CD14-positive monocyte (primary cell): Measurements from ENCODE around the gene ANAPC7. TPM values are rescaled to one million over a fixed set of nuclear protein-coding genes. Genes with fewer than 3 reads are reported as not detected.

Experiments used
- DNase-seq, 3 donors: peaks; one replicate each; pipeline ENCODE4 v3.0.0-alpha.2; 2011 to 2022
- H2AFZ ChIP-seq: 2 replicates; pipeline ENCODE4 v1.6.0; 2012; ENCODE audit warnings: mild to moderate bottlenecking, low read depth, low read length, inconsistent platforms; ENCODE audit not compliant: insufficient read depth, poor library complexity, severe bottlenecking
- H3K27ac ChIP-seq, 2 donors: 1 replicate in 1 of 2; 2 replicates in 1 of 2; pipeline ENCODE4 v1.5.1; 2012 to 2013; ENCODE audit warnings: low read length in 2 of 2, control low read depth in 1 of 2, inconsistent platforms in 1 of 2, low read depth in 1 of 2, mild to moderate bottlenecking in 1 of 2
- H3K27me3 ChIP-seq, 2 donors: one replicate each; pipeline versions ENCODE4 v1.6.0 to v1.6.1; 2011 to 2013; ENCODE audit warnings: low read length in 2 of 2; ENCODE audit not compliant: control insufficient read depth in 2 of 2, insufficient read depth in 2 of 2
- H3K36me3 ChIP-seq, 2 donors: replicated peaks in 1 of 2; 1 replicate in 1 of 2; 2 replicates in 1 of 2; pipeline versions ENCODE4 v1.5.1 to v1.6.1; 2012 to 2013; ENCODE audit warnings: low read length in 2 of 2, control low read depth in 1 of 2, inconsistent platforms in 1 of 2, mild to moderate bottlenecking in 1 of 2; ENCODE audit not compliant: insufficient read depth in 2 of 2, control insufficient read depth in 1 of 2
- H3K4me1 ChIP-seq, 2 donors: 1 replicate in 1 of 2; 2 replicates in 1 of 2; pipeline versions ENCODE4 v1.5.1 to v1.6.1; 2012 to 2013; ENCODE audit warnings: low read length in 2 of 2, control low read depth in 1 of 2, inconsistent platforms in 1 of 2, mild to moderate bottlenecking in 1 of 2, moderate library complexity in 1 of 2; ENCODE audit not compliant: insufficient read depth in 2 of 2, control insufficient read depth in 1 of 2
- H3K4me2 ChIP-seq: replicated peaks from 2 replicates; pipeline ENCODE3; 2012; ENCODE audit warnings: low read length, moderate library complexity, mild to moderate bottlenecking; ENCODE audit not compliant: poor library complexity, severe bottlenecking; ENCODE audit errors: extremely low read depth
- H3K4me3 ChIP-seq, 3 experiments: fragments of 200-600 bp in 1 of 3; sonication (generic) in 1 of 3; replicated peaks in 1 of 3; 1 replicate in 2 of 3; 2 replicates in 1 of 3; pipeline ENCODE4 v1.5.1; 2011 to 2013; ENCODE audit warnings: low read length in 3 of 3, mild to moderate bottlenecking in 3 of 3, control low read depth in 2 of 3, low read depth in 2 of 3, inconsistent platforms in 1 of 3, moderate library complexity in 1 of 3
- H3K79me2 ChIP-seq: 2 replicates; pipeline ENCODE4 v1.6.0; 2012; ENCODE audit warnings: mild to moderate bottlenecking, control low read depth, inconsistent platforms, low read length, moderate library complexity; ENCODE audit not compliant: insufficient read depth
- H3K9ac ChIP-seq: 2 replicates; pipeline ENCODE4 v1.6.0; 2017; ENCODE audit warnings: low read length, mild to moderate bottlenecking; ENCODE audit not compliant: insufficient read depth, poor library complexity, severe bottlenecking
- H3K9me3 ChIP-seq, 2 donors: replicated peaks in 1 of 2; 1 replicate in 1 of 2; 2 replicates in 1 of 2; pipeline versions ENCODE4 v1.5.1 to v1.6.1; 2012 to 2013; ENCODE audit warnings: low read length in 2 of 2, control low read depth in 1 of 2; ENCODE audit not compliant: control insufficient read depth in 1 of 2, insufficient read depth in 1 of 2
- H4K20me1 ChIP-seq: 2 replicates; pipeline ENCODE4 v1.6.0; 2012; ENCODE audit warnings: mild to moderate bottlenecking, low read length, control low read depth, moderate library complexity; ENCODE audit not compliant: insufficient read depth
- H3K27ac Mint-ChIP-seq, 7 donors: one replicate each; pipeline ENCODE4 v1.8.0; 2020; ENCODE audit warnings: mild to moderate bottlenecking in 7 of 7, mixed read lengths in 7 of 7, moderate library complexity in 6 of 7, inconsistent platforms in 2 of 7
- H3K27me3 Mint-ChIP-seq, 3 donors: one replicate each; pipeline ENCODE4 v1.8.0; 2021 to 2022; ENCODE audit warnings: low read depth in 3 of 3, mild to moderate bottlenecking in 3 of 3, mixed read lengths in 3 of 3, moderate library complexity in 3 of 3, inconsistent platforms in 1 of 3
- H3K36me3 Mint-ChIP-seq, 2 donors: one replicate each; pipeline ENCODE4 v1.8.0; 2020; ENCODE audit warnings: mixed read lengths in 2 of 2, inconsistent platforms in 1 of 2, mild to moderate bottlenecking in 1 of 2
- H3K4me1 Mint-ChIP-seq: one replicate; pipeline ENCODE4 v1.8.0; 2020; ENCODE audit warnings: mild to moderate bottlenecking, mixed read lengths
- H3K4me3 Mint-ChIP-seq, 2 donors: one replicate each; pipeline ENCODE4 v1.8.0; 2020; ENCODE audit warnings: mild to moderate bottlenecking in 2 of 2, mixed read lengths in 2 of 2, moderate library complexity in 1 of 2
- H3K9me3 Mint-ChIP-seq, 7 donors: one replicate each; pipeline ENCODE4 v1.8.0; 2020 to 2022; ENCODE audit warnings: mixed read lengths in 7 of 7, mild to moderate bottlenecking in 6 of 7, moderate library complexity in 6 of 7, inconsistent platforms in 2 of 7
- WGBS: methylation state at CpG from one replicate; pipeline ENCODE4 v1.1.5; 2013; ENCODE audit warnings: missing lambda C conversion rate; ENCODE audit not compliant: insufficient coverage; 5-methylcytosine and 5-hydroxymethylcytosine counted together
- intact Hi-C, 2 donors: fragments of 100-400 bp; cut with micrococcal nuclease; formaldehyde crosslinking; loops; one replicate each; pipeline versions ENCODE4 v1.15.0 to v1.15.1; 2023
- polyA plus RNA-seq, 3 donors: library from polyadenylated mRNA; depleted of rRNA in 1 of 3; unstranded in 2 of 3; stranded (reverse) in 1 of 3; fragments of 300-500 nt in 2 of 3; fragments of >200 nt in 1 of 3; fragmentation: Illumina TruSeq in 2 of 3; gene quantifications; 1 replicate in 2 of 3; 2 replicates in 1 of 3; pipeline ENCODE4 v1.2.3, GENCODE V29; 2012 to 2021
- TF ChIP-seq, protein P1 (sequence below): fragments of 200-600 bp; IDR thresholded peaks from one replicate; pipeline ENCODE4 v1.8.0; 2022; ENCODE audit warnings: antibody characterized with exemption, mild to moderate bottlenecking

Gene ANAPC7
- polyA plus RNA-seq, 3 donors, result 12.9 to 41.6 (median 17.2) TPM

DNA sequence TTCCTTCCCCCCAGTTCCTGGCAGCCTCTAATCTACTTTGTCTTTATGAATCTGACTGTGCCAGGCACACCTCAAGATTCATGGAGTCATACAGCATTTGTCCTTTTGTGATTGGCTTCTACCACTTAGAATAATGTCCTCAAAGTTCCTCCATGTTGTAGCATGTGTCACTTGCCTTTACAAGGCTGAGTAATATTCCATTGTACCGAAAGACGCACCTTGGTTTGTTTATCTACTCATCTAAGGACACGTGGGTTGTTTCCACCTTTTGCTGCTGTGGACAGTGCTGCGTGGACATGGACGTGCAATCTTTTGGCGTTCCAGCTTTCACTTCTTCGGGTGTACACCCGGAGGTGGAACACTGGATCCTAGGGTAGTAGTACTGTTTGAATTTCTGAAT lies 33.5 kb downstream of the ANAPC7 start:
- peaks cover 0 to 1% (median 0%) of the 10 kb centered on the region in 7 donors for H3K9me3 Mint-ChIP-seq
- peaks cover 41 to 48% of the 10 kb centered on the region in 2 donors for H3K36me3 ChIP-seq
- H3K27ac Mint-ChIP-seq, result no peak overlapping the region
- H2AFZ ChIP-seq, result no peak overlapping the region
- no peak overlapping the region for H3K4me3 ChIP-seq
- no peak overlapping the region for H3K4me3 Mint-ChIP-seq
- no peaks in the 10 kb centered on the region for H4K20me1 ChIP-seq
- DNase-seq, result no peak
- peaks cover 0 to 3% (median 2%) of the 10 kb centered on the region in 3 donors for H3K27me3 Mint-ChIP-seq
- intact Hi-C loops, result no loop called here
- peaks cover 34 to 37% of the 10 kb centered on the region in 2 donors for H3K36me3 Mint-ChIP-seq
- H3K4me1 ChIP-seq, result peaks cover 9 to 10% of the 10 kb centered on the region in 2 donors
- TF ChIP-seq, protein P1, sequence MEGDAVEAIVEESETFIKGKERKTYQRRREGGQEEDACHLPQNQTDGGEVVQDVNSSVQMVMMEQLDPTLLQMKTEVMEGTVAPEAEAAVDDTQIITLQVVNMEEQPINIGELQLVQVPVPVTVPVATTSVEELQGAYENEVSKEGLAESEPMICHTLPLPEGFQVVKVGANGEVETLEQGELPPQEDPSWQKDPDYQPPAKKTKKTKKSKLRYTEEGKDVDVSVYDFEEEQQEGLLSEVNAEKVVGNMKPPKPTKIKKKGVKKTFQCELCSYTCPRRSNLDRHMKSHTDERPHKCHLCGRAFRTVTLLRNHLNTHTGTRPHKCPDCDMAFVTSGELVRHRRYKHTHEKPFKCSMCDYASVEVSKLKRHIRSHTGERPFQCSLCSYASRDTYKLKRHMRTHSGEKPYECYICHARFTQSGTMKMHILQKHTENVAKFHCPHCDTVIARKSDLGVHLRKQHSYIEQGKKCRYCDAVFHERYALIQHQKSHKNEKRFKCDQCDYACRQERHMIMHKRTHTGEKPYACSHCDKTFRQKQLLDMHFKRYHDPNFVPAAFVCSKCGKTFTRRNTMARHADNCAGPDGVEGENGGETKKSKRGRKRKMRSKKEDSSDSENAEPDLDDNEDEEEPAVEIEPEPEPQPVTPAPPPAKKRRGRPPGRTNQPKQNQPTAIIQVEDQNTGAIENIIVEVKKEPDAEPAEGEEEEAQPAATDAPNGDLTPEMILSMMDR, result no peak
- peaks cover 21% of the 10 kb centered on the region for H3K4me1 Mint-ChIP-seq
- no peaks in the 10 kb centered on the region for H3K9me3 ChIP-seq
- no peak overlapping the region for H3K4me2 ChIP-seq
- H3K9ac ChIP-seq, result no peak overlapping the region
- H3K27me3 ChIP-seq, result no peaks in the 10 kb centered on the region
- 100% methylated on average over 5 of the region's 8 CpGs for WGBS
- no peak overlapping the region for H3K27ac ChIP-seq
- no peaks in the 10 kb centered on the region for H3K79me2 ChIP-seq

DNA sequence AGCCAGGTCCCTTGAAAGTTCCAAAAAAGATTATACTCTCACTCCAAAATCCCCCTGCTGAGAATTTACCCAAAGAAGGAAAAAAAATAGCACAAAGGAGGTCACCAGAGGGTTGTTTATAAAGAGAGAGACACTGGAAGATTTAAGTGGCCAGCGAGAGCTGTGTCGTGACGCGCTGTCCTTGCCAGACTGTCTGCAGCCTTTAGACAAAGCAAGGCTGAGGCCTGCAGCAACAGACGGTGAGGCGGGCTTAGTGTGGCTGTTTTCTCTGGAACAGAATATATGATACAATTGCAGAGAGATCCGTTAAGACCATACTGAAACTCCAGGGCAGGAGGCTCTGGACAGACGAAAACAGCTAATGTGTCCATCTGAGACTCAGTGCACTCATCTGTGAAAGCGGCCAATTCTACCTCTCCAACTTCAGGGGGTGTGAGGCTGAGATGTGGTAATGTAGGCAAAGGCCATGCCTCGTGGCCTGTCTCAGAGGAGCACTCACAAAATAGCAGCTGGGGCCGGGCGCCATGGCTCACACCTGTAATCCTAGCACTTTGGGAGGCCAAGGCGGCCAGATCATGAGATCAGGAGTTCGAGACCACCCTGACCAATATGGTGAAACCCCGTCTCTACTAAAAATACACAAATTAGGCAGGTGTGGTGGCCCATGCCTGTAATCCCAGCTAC lies 36.2 kb downstream of the ANAPC7 start:
- peaks cover 15 to 21% of the 10 kb centered on the region in 2 donors for H3K36me3 ChIP-seq
- H2AFZ ChIP-seq, result no peak overlapping the region
- Mint-ChIP-seq H3K4me3 (no peak overlapping the region), H3K27me3 (peaks cover 0 to 2% (median 0%) of the 10 kb centered on the region in 3 donors), H3K27ac (no peak overlapping the region), H3K36me3 (peaks cover 8 to 11% of the 10 kb centered on the region in 2 donors), H3K9me3 (peaks cover 0 to 5% (median 0%) of the 10 kb centered on the region in 7 donors), H3K4me1 (peaks cover 21% of the 10 kb centered on the region)
- peaks cover 9 to 10% of the 10 kb centered on the region in 2 donors for H3K4me1 ChIP-seq
- H3K9ac ChIP-seq, result no peak overlapping the region
- no peak overlapping the region for H3K4me2 ChIP-seq
- no peaks in the 10 kb centered on the region for H4K20me1 ChIP-seq
- H3K79me2 ChIP-seq, result no peaks in the 10 kb centered on the region
- TF ChIP-seq, protein P1, result no peak
- no peak for DNase-seq
- no peaks in the 10 kb centered on the region for H3K9me3 ChIP-seq
- WGBS, result 93% methylated on average over 7 of the region's 15 CpGs
- intact Hi-C loops, result no loop called here
- no peak overlapping the region for H3K4me3 ChIP-seq
- no peaks in the 10 kb centered on the region for H3K27me3 ChIP-seq
- no peak overlapping the region for H3K27ac ChIP-seq
